ENCODE data around the gene GALNT18.

The GALNT18 gene

GRCh38 chr11:11265320-11265719 is 356.5 kb downstream of the GALNT18 start:
- Histone ChIP-seq H3K23ac (ENCODE audit: low read depth, low read length, poor library complexity) (no peak overlapping the region), H2BK15ac (ENCODE audit: low read length) (no peak overlapping the region), H3K27ac (replicated peaks; ENCODE audit: low read length) (no peak overlapping the region), H2BK120ac (ENCODE audit: low read depth, low read length) (no peak overlapping the region), H3K4me3 (ENCODE audit: low read length in 2 of 2) (no peak overlapping the region), H3K9ac (ENCODE audit: low read depth, low read length, poor library complexity) (no peak overlapping the region), H2AFZ (ENCODE audit: low read length) (no peak overlapping the region), H2BK5ac (ENCODE audit: low read length) (no peak overlapping the region), H3K27me3 (ENCODE audit: control insufficient read depth in 3 of 3, insufficient read depth in 3 of 3, low read depth in 1 of 3, low read length in 3 of 3) (no peaks in the 10 kb centered on the region), H4K91ac (ENCODE audit: low read depth, low read length, poor library complexity) (no peak overlapping the region), H3K4me2 (ENCODE audit: insufficient read depth, low read length, poor library complexity, severe bottlenecking) (no peak overlapping the region), H3K14ac (ENCODE audit: low read length) (no peak overlapping the region), H3K36me3 (replicated peaks in 1 of 2; ENCODE audit: control insufficient read depth in 2 of 2, insufficient read depth in 2 of 2, low read length in 2 of 2) (no peaks in the 10 kb centered on the region), H3K4me1 (ENCODE audit: control insufficient read depth in 2 of 2, insufficient read depth in 1 of 2, low read depth in 1 of 2, low read length in 2 of 2) (peaks cover 0 to 1% of the 10 kb centered on the region in 2 donors), H3K9me3 (replicated peaks in 1 of 2; ENCODE audit: control insufficient read depth in 2 of 2, insufficient read depth in 1 of 2, low read depth in 1 of 2, low read length in 2 of 2) (no peaks in the 10 kb centered on the region), H2BK12ac (ENCODE audit: low read length) (no peak overlapping the region), H3K18ac (ENCODE audit: low read length) (peak overlapping the region; percentile 9), H2AK5ac (ENCODE audit: low read depth, low read length) (no peak overlapping the region), H3K79me1 (ENCODE audit: low read depth, low read length) (no peaks in the 10 kb centered on the region), H3K4ac (ENCODE audit: low read length) (no peak overlapping the region), H4K8ac (ENCODE audit: low read depth, low read length) (no peak overlapping the region)
- no peak for DNase-seq (ENCODE audit: low spot score)
- no CpG with 5 or more reads among the region's 3 CpGs for WGBS, 2 donors (ENCODE audit: extremely low coverage in 2 of 2, insufficient read length in 2 of 2, insufficient replicate concordance in 1 of 2)

- Histone ChIP-seq H3K14ac (ENCODE audit: low read length) (no peak overlapping the region), H2BK120ac (ENCODE audit: low read depth, low read length) (no peak overlapping the region), H3K23ac (ENCODE audit: low read depth, low read length, poor library complexity) (no peak overlapping the region), H4K8ac (ENCODE audit: low read depth, low read length) (no peak overlapping the region), H2BK12ac (ENCODE audit: low read length) (no peak overlapping the region), H3K79me1 (ENCODE audit: low read depth, low read length) (no peaks in the 10 kb centered on the region), H3K18ac (ENCODE audit: low read length) (peak overlapping the region; percentile 8), H3K27ac (replicated peaks; ENCODE audit: low read length) (no peak overlapping the region), H3K4me3 (ENCODE audit: low read length in 2 of 2) (no peak overlapping the region), H3K4ac (ENCODE audit: low read length) (no peak overlapping the region), H2AFZ (ENCODE audit: low read length) (no peak overlapping the region), H4K91ac (ENCODE audit: low read depth, low read length, poor library complexity) (no peak overlapping the region), H2BK15ac (ENCODE audit: low read length) (no peak overlapping the region), H2BK5ac (ENCODE audit: low read length) (no peak overlapping the region), H2AK5ac (ENCODE audit: low read depth, low read length) (no peak overlapping the region), H3K9me3 (replicated peaks in 1 of 2; ENCODE audit: control insufficient read depth in 2 of 2, insufficient read depth in 1 of 2, low read depth in 1 of 2, low read length in 2 of 2) (no peaks in the 10 kb centered on the region), H3K36me3 (replicated peaks in 1 of 2; ENCODE audit: control insufficient read depth in 2 of 2, insufficient read depth in 2 of 2, low read length in 2 of 2) (no peaks in the 10 kb centered on the region), H3K4me2 (ENCODE audit: insufficient read depth, low read length, poor library complexity, severe bottlenecking) (no peak overlapping the region), H3K9ac (ENCODE audit: low read depth, low read length, poor library complexity) (no peak overlapping the region), H3K4me1 (ENCODE audit: control insufficient read depth in 2 of 2, insufficient read depth in 1 of 2, low read depth in 1 of 2, low read length in 2 of 2) (peaks cover 0 to 1% of the 10 kb centered on the region in 2 donors), H3K27me3 (ENCODE audit: control insufficient read depth in 3 of 3, insufficient read depth in 3 of 3, low read depth in 1 of 3, low read length in 3 of 3) (no peaks in the 10 kb centered on the region)
- WGBS, 2 donors (ENCODE audit: extremely low coverage in 2 of 2, insufficient read length in 2 of 2, insufficient replicate concordance in 1 of 2): no CpG with 5 or more reads among the region's 8 CpGs
- DNase-seq (ENCODE audit: low spot score): no peak
These were observed 358.4 kb downstream of the GALNT18 start for GRCh38 chr11:11263238-11264005.

- WGBS, 2 donors (ENCODE audit: extremely low coverage in 2 of 2, insufficient read length in 2 of 2, insufficient replicate concordance in 1 of 2): no CpG with 5 or more reads among the region's 5 CpGs
- no peak overlapping the region for H3K4me3 ChIP-seq (ENCODE audit: low read length in 2 of 2)
- H3K4ac ChIP-seq (ENCODE audit: low read length): no peak overlapping the region
These were observed 359.5 kb downstream of the GALNT18 start for GRCh38 chr11:11262171-11262920.

GRCh38 chr11:11261629-11262028 is 360.2 kb downstream of the GALNT18 start:
- Histone ChIP-seq H3K27ac (replicated peaks; ENCODE audit: low read length) (no peak overlapping the region), H4K91ac (ENCODE audit: low read depth, low read length, poor library complexity) (no peak overlapping the region), H3K18ac (ENCODE audit: low read length) (no peak overlapping the region), H3K36me3 (replicated peaks in 1 of 2; ENCODE audit: control insufficient read depth in 2 of 2, insufficient read depth in 2 of 2, low read length in 2 of 2) (no peaks in the 10 kb centered on the region), H2AFZ (ENCODE audit: low read length) (no peak overlapping the region), H3K4ac (ENCODE audit: low read length) (no peak overlapping the region), H3K14ac (ENCODE audit: low read length) (no peak overlapping the region), H2BK15ac (ENCODE audit: low read length) (no peak overlapping the region), H4K8ac (ENCODE audit: low read depth, low read length) (no peak overlapping the region), H2BK12ac (ENCODE audit: low read length) (no peak overlapping the region), H2BK120ac (ENCODE audit: low read depth, low read length) (no peak overlapping the region), H2AK5ac (ENCODE audit: low read depth, low read length) (no peak overlapping the region), H3K4me3 (ENCODE audit: low read length in 2 of 2) (no peak overlapping the region), H3K9ac (ENCODE audit: low read depth, low read length, poor library complexity) (no peak overlapping the region), H3K4me2 (ENCODE audit: insufficient read depth, low read length, poor library complexity, severe bottlenecking) (no peak overlapping the region), H3K23ac (ENCODE audit: low read depth, low read length, poor library complexity) (no peak overlapping the region), H3K27me3 (ENCODE audit: control insufficient read depth in 3 of 3, insufficient read depth in 3 of 3, low read depth in 1 of 3, low read length in 3 of 3) (no peaks in the 10 kb centered on the region), H3K9me3 (replicated peaks in 1 of 2; ENCODE audit: control insufficient read depth in 2 of 2, insufficient read depth in 1 of 2, low read depth in 1 of 2, low read length in 2 of 2) (no peaks in the 10 kb centered on the region), H3K4me1 (ENCODE audit: control insufficient read depth in 2 of 2, insufficient read depth in 1 of 2, low read depth in 1 of 2, low read length in 2 of 2) (peaks cover 0 to 1% of the 10 kb centered on the region in 2 donors), H2BK5ac (ENCODE audit: low read length) (no peak overlapping the region), H3K79me1 (ENCODE audit: low read depth, low read length) (no peaks in the 10 kb centered on the region)
- WGBS, 2 donors (ENCODE audit: extremely low coverage in 2 of 2, insufficient read length in 2 of 2, insufficient replicate concordance in 1 of 2): no CpG with 5 or more reads among the region's 5 CpGs
- DNase-seq (ENCODE audit: low spot score): no peak

More at GRCh38 chr11:11262171-11262920, 359.5 kb downstream of the GALNT18 start:
- no peak overlapping the region for H2BK12ac ChIP-seq (ENCODE audit: low read length)
- no peak overlapping the region for H3K27ac ChIP-seq (replicated peaks; ENCODE audit: low read length)
- H3K4me2 ChIP-seq (ENCODE audit: insufficient read depth, low read length, poor library complexity, severe bottlenecking): no peak overlapping the region
- H2AK5ac ChIP-seq (ENCODE audit: low read depth, low read length): no peak overlapping the region
- no peak overlapping the region for H3K14ac ChIP-seq (ENCODE audit: low read length)
- no peak overlapping the region for H4K8ac ChIP-seq (ENCODE audit: low read depth, low read length)
- H3K27me3 ChIP-seq (ENCODE audit: control insufficient read depth in 3 of 3, insufficient read depth in 3 of 3, low read depth in 1 of 3, low read length in 3 of 3): no peaks in the 10 kb centered on the region
- H2AFZ ChIP-seq (ENCODE audit: low read length): no peak overlapping the region
- no peak overlapping the region for H2BK15ac ChIP-seq (ENCODE audit: low read length)
- no peak overlapping the region for H3K23ac ChIP-seq (ENCODE audit: low read depth, low read length, poor library complexity)
- H3K9ac ChIP-seq (ENCODE audit: low read depth, low read length, poor library complexity): no peak overlapping the region
- no peaks in the 10 kb centered on the region for H3K9me3 ChIP-seq (replicated peaks in 1 of 2; ENCODE audit: control insufficient read depth in 2 of 2, insufficient read depth in 1 of 2, low read depth in 1 of 2, low read length in 2 of 2)
- no peaks in the 10 kb centered on the region for H3K79me1 ChIP-seq (ENCODE audit: low read depth, low read length)
- DNase-seq (ENCODE audit: low spot score): no peak
- no peak overlapping the region for H2BK5ac ChIP-seq (ENCODE audit: low read length)
- H2BK120ac ChIP-seq (ENCODE audit: low read depth, low read length): no peak overlapping the region
- H3K18ac ChIP-seq (ENCODE audit: low read length): no peak overlapping the region
- H3K4me1 ChIP-seq (ENCODE audit: control insufficient read depth in 2 of 2, insufficient read depth in 1 of 2, low read depth in 1 of 2, low read length in 2 of 2): peaks cover 0 to 1% of the 10 kb centered on the region in 2 donors
- no peak overlapping the region for H4K91ac ChIP-seq (ENCODE audit: low read depth, low read length, poor library complexity)
- H3K36me3 ChIP-seq (replicated peaks in 1 of 2; ENCODE audit: control insufficient read depth in 2 of 2, insufficient read depth in 2 of 2, low read length in 2 of 2): no peaks in the 10 kb centered on the region

All from neuronal stem cell (in vitro differentiated cells).